Measurements from ENCODE around the gene ARHGAP24.
"Not testable (repeated sequence)": the region's sequence is repeated elsewhere in the genome, so short reads cannot be mapped to it uniquely, and the experiment has no call there.

Gene ARHGAP24

DNA sequence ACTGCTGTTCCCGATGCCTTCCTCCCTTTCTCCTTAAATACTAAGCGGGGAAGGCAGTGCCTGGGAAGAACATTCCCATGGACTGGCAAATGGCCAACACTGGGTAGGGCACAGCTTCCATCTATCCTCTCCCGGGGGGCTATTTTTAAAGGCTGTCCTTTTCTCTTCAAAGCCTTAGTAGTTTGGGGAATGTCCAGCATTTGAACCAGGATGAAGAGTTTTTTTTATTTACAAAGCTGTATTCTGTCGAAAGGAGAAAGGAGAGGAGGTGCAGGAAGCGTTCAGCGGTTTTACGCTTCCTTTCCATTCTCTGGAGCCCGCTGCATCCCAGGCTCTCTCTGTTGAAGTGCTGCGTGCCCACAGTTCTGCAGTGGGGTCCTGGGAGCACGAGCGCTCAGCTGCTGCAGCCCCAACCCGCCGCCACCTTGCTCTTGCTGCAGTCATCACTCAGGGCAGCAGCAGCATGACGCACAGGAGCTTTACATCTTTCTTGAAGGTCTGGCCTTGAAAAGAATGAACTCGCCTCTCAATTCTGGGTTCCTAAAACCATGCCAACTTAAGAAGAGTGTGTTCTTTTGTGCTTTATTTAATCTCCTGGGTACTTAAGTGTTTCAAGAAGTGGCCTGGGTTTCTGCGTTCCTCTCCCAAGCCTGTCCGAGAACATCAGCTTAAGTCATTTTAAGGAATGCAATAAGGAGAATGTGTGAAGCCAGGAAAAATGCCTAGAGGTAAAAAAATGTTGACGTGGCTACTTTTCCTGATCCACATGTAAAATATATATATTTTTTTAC, 457.7 kb downstream of the ARHGAP24 start:
- DNase-seq, result no peak

DNA sequence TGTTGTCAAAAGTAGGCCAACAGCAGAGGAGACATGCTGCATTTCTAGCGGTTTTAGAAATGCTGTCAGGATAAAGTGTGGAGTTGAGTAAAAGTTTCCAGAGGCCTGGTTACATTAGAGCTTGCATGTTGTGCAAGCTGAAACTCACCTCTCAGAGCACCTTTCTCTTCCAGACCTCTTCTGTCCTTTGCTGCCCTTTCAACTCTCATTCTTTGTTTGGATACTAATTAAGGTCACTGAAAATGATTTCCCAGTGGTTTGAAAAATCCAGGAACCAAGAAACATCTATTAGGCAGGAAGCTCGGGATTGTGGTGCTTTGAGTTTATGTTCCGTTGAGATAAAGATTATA, 458.3 kb downstream of the ARHGAP24 start:
- DNase-seq, result no peak

DNA sequence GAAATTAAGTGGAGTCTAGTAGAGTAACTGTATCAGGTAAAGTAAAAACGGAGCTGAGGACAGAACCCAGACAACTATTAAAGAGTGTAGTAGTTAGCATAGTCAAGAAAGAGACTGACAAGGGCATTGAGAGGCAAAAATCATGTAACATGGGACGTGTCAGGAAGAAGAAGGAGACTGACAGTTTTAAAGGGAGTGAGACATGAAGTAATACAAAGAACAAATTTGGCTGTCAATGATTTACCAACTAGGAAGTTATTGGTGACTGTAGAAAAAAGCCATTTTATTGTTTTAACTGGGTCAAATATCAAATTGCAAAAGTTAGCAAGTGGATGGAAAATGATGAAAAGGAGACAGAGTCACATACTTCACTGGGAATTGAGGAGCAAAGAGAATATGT, 462.6 kb downstream of the ARHGAP24 start:
- DNase-seq, result no peak

DNA sequence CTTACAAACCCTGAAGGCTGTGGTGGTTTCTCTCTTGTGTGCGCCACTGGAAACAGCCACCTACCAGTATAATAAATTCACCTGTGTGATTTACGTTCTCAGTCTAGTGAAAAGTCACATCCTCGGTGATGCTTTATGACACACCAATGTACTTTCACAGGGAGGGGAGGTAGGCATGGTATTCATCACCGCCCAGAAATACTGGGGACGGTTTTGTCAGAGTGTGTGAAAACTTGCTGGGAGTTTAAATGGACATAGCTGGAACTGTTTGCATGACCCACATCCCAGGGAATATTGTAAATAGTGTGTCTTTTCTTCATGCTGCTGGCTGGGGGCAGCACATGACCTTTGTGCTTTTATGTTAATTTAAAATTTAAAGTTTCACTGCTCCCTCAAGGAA, 463.1 kb downstream of the ARHGAP24 start:
- no peak for DNase-seq

GRCh38 chr4:85938902-85939301, 464.0 kb downstream of the ARHGAP24 start:
- no peak for DNase-seq

DNA sequence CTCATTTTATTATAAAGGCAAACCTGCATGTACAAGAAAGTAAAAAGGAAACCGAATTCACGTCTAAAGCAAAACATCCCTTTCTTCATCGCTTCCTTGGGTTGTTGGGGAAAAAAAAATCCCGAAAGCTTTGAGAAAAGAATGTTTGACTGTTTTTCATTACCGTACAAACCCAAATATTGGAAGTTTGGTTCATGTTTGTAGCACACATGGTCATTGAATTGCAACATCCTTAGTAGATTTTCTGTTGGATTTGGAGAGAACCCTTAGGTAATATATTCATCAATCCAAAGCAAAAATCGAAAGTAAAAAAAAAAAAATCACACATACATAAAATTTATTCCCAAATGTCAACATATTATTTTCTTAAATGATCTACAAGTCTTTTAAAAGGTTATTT, 464.6 kb downstream of the ARHGAP24 start:
- DNase-seq, result no peak

- DNase-seq, result no peak
Observed at GRCh38 chr4:85940151-85940550, 465.2 kb downstream of the ARHGAP24 start.

GRCh38 chr4:85942107-85942506, 467.2 kb downstream of the ARHGAP24 start:
- DNase-seq, result no peak

DNA sequence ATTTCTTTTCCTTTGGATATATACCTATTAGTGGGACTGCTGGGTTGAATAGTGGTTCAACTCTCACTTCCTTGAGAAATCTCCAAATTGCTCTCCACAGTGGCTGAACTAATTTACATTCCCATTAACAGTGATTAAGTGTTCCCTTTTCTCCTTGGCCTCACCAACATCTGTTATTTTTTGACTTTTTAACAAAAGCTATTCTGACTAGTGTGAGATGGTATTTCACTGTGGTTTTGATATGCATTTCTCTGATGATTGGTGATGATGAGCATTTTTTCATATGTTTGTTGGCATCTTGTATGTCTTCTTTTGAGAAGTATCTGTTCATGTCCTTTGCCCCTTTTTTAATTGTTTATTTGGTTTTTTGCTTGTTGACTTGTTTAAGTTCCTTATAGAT, 471.9 kb downstream of the ARHGAP24 start:
- no peak for DNase-seq

GRCh38 chr4:85951099-85951498, 476.1 kb downstream of the ARHGAP24 start:
- no peak for DNase-seq

DNA sequence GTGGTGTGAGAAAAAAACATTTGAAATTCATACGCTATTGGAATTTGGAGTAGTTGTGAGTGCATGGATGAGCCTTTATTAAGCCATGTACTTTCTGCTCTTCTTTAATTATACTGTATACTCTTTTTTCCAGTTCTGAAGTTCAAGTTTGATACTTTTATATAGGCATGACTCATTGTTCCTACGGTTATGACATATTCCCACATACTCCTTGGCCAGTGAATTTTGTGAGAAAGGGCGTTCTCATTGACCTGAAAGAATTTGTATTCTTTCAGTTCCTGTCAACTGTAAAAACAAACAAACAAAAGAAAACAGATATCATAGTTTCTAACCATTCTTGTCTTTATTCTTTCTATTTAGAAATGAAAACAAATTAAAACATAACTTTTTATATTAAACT, 477.6 kb downstream of the ARHGAP24 start:
- DNase-seq, result no peak

DNA sequence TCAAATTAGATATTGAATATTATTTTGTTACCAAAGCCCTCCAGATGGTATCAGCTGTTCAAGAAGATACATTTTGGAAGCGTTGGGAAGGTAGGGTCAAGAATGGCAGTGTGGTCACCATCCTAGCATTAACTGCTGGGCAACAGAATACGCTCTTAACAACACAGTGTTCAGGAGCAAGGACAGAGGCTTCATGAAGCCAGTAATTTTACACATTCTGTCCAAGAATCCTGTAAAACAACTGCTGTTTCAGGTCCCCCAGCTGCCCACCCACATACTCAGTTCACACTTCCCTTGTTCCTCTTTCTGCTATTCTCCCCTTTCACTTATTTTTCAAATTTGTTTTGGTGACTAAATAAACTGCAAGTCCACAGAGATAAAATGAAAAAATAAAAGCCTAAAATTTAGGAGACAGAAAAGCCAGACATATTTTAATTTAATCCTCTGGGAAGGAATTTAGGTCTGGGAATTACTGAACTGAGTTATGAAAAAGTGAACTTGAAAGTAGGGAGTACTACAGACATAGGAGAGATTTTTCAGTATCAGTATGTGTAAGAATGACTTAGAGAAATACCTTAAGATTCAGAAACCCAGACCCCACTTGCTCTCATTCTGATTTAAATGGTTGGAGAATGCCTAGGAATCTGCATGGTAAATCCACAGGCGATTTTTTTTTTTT, 478.2 kb downstream of the ARHGAP24 start:
- no peak for DNase-seq

- DNase-seq, result no peak
Observed at GRCh38 chr4:85953651-85954018, 478.7 kb downstream of the ARHGAP24 start.

- no peak for DNase-seq
Observed at GRCh38 chr4:85955620-85956292, 480.8 kb downstream of the ARHGAP24 start.

- no peak for DNase-seq
Observed at GRCh38 chr4:85956293-85956945, 481.5 kb downstream of the ARHGAP24 start.

- no peak for DNase-seq
Observed at GRCh38 chr4:85961887-85962286, 486.9 kb downstream of the ARHGAP24 start.

DNA sequence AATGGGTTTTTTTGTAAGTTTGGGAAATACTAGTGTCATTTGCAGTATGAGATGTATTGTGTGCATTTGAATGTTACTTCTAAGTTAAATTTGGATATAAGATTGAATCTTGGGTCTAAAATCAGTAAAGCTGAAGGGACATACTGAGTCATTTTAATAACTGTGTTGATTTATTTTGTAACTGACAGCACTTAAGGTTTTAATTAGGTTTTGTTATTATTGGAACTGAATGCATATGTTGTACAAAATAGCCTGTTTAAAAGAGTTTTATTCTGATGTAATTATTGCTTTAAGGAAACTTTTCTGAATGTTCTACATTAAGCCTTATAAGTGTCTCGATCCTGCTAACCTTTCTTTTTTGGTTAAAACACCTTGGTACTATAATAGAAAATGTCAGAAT, 488.3 kb downstream of the ARHGAP24 start:
- no peak for DNase-seq

DNA sequence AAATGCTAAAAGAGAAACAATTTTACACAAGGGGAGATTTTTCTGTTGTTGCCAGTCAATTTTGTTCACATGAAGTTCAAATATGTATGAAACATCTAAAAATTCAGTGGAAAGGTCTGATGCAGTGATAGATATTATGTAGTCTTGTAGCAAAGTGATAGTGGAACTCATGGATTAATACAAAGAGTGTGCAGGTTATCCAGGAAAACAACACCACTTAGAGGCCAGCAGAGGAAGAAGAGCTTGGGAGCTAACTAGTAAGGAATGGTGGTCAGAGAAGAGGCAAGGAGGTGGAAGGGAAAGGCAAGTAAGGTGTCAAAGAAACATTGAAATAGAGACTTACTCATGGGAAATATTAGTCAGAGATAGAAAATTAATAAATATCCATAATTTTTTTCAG, 489.3 kb downstream of the ARHGAP24 start:
- DNase-seq, result no peak

- DNase-seq, result not testable (repeated sequence)
Observed at GRCh38 chr4:85965017-85965416, 490.1 kb downstream of the ARHGAP24 start.

GRCh38 chr4:85965529-85965928, 490.6 kb downstream of the ARHGAP24 start:
- no peak for DNase-seq

DNA sequence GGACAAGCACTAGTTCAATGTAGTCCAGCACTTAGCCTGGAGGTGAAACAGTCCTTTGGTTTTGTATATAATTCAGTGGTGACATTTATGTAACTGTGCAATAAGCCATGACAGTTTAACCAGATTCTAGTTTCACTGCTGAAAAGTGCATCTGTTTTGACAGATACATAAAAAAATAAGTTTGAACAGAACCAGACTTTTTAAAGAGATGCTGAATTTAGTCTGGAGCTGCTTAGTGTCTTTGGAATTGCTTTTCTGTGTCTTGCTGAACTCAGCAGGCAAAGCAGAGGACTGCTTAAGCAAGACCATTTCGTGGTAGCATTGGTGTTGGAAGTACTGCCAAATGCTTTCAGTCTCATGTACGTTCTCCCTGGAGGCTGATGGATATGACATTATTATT, 491.4 kb downstream of the ARHGAP24 start:
- DNase-seq, result no peak

GRCh38 chr4:85967872-85968271, 492.9 kb downstream of the ARHGAP24 start:
- no peak for DNase-seq

DNA sequence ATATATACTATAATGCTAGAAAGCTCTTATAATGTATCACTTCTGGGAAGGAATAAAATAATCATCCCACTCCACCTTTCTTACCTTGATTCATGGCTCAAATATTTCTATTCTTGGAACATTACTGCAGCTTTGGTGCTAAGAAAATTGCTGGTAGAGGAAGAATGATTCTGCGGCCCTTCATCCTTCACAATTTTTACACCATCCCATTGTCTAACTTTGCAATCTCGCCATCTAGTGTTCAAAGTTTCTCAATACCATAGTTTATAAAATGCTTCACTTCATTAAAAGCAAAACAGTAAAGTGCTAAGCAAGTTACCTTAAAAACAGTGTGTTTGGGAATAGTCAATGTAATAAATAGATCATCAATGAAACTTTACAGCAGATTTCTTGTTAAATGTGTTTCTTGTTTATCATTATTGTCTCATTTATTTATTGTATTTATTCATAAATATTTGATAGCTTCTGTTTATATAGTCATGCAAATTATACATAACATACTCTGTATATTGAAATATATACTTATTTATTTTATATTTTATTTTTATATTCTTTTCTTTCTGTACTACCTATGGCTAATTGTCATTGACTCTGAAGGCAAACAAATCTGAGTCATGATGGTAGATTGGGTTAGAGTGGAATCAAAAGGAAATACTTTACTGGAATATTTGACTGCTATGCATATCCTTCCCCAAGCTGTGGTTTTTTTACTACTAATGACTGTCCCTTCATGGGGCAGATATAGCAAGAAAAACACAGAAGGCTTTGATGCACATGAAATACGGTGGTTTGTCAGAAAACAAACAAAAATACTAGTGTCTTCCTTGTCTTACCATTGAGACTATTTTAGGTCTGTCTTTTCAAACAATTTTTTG, 494.2 kb downstream of the ARHGAP24 start:
- DNase-seq, result no peak
